Fibroblast of lung (primary cell): Measurements from ENCODE around the gene GPC6. TPM values are rescaled to one million over a fixed set of nuclear protein-coding genes. Genes with fewer than 3 reads are reported as not detected.
A peak's percentile ranks its signal among the peaks of the same experiment; 100 is the strongest.

Source experiments
- DNase-seq, 2 donors: peaks; one replicate each; pipeline versions ENCODE4 v3.0.0 to v3.0.0-alpha.2; 2010; ENCODE audit warnings: low read depth in 2 of 2
- H2AFZ ChIP-seq: 2 replicates; pipeline ENCODE4 v1.5.1; 2012; ENCODE audit warnings: low read length, control low read depth, inconsistent platforms
- H3K27ac ChIP-seq: 2 replicates; pipeline ENCODE4 v1.5.1; 2011; ENCODE audit warnings: low read length, control low read depth; ENCODE audit not compliant: insufficient read depth
- H3K27me3 ChIP-seq: 2 replicates; pipeline ENCODE4 v1.5.1; 2011; ENCODE audit warnings: mild to moderate bottlenecking, low read length; ENCODE audit not compliant: control insufficient read depth, insufficient read depth
- H3K36me3 ChIP-seq: 2 replicates; pipeline ENCODE4 v1.5.1; 2011; ENCODE audit warnings: low read length; ENCODE audit not compliant: control insufficient read depth, insufficient read depth
- H3K4me1 ChIP-seq: 2 replicates; pipeline ENCODE4 v1.5.1; 2011; ENCODE audit warnings: low read length; ENCODE audit not compliant: control insufficient read depth, insufficient read depth; ENCODE audit errors: extremely low read depth
- H3K4me2 ChIP-seq: 2 replicates; pipeline ENCODE4 v1.5.1; 2011; ENCODE audit warnings: low read length, control low read depth; ENCODE audit not compliant: insufficient read depth; ENCODE audit errors: extremely low read depth
- H3K4me3 ChIP-seq, 4 experiments: fragments of 200-600 bp in 1 of 4; sonication (generic) in 1 of 4; replicated peaks in 1 of 4; 2 replicates each; pipeline ENCODE4 v1.5.1; 2011 to 2016; ENCODE audit warnings: low read length in 4 of 4, low read depth in 3 of 4, mild to moderate bottlenecking in 3 of 4, control low read depth in 2 of 4, inconsistent platforms in 1 of 4, mixed read lengths in 1 of 4; ENCODE audit not compliant: insufficient read depth in 1 of 4; ENCODE audit errors: control extremely low read depth in 1 of 4
- H3K79me2 ChIP-seq: 2 replicates; pipeline ENCODE4 v1.5.1; 2012; ENCODE audit warnings: mild to moderate bottlenecking, low read length, inconsistent platforms; ENCODE audit not compliant: control insufficient read depth, insufficient read depth
- H3K9ac ChIP-seq: 2 replicates; pipeline ENCODE4 v1.5.1; 2011; ENCODE audit warnings: mild to moderate bottlenecking, low read length, control low read depth; ENCODE audit not compliant: insufficient read depth
- H3K9me3 ChIP-seq: 2 replicates; pipeline ENCODE4 v1.5.1; 2012; ENCODE audit warnings: low read depth, low read length; ENCODE audit not compliant: control insufficient read depth, insufficient read depth
- H4K20me1 ChIP-seq: 2 replicates; pipeline ENCODE4 v1.5.1; 2011; ENCODE audit warnings: low read length; ENCODE audit not compliant: control insufficient read depth, insufficient read depth; ENCODE audit errors: extremely low read depth
- CTCF ChIP-seq, 2 donors: IDR thresholded peaks in 1 of 2; conservative IDR thresholded peaks in 1 of 2; 1 replicate in 1 of 2; 2 replicates in 1 of 2; pipeline ENCODE4 v1.5.1; 2011 to 2012; ENCODE audit warnings: low read length in 2 of 2, control low read depth in 1 of 2, inconsistent platforms in 1 of 2, low read depth in 1 of 2, mild to moderate bottlenecking in 1 of 2
- EZH2 ChIP-seq: IDR thresholded peaks from 2 replicates; pipeline ENCODE4 v1.5.1; 2012; ENCODE audit warnings: low read length, control low read depth, mild to moderate bottlenecking; ENCODE audit errors: missing control alignments
- polyA plus RNA-seq, 2 donors: library from polyadenylated mRNA; depleted of rRNA in 1 of 2; stranded (reverse) in 1 of 2; unstranded in 1 of 2; fragments of >200 nt; gene quantifications; 2 replicates each; pipeline ENCODE4 v1.2.1, GENCODE V29; 2011 to 2012; ENCODE audit warnings: missing spikeins in 1 of 2
- total RNA-seq: library from RNA; depleted of rRNA; stranded (reverse); fragments of >200 nt; gene quantifications from 2 replicates; pipeline ENCODE4 v1.2.1, GENCODE V29; 2014

Gene GPC6
- total and polyA plus RNA-seq, 2 donors (not counting 1 experiment from before 2014, with no cell fraction given): 11.2 to 33.7 TPM

DNA sequence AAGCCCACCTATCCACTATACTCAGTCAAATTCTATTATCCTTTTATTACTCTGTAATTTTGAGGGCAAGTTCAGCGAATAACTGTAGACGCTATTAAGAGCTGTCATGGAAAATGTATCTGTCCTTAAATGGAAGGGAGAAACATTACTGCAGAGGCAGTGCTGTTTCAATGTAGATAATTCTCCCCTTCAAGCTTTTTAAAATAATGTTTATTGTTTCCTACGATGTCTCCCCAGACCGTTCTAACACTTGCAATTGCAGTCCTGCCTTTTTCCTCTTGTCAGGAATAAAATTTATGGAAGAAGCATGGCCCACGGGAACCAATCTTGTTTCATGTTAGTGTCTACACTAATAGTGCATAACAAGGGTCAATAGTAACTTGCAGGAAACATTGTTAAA lies 159.5 kb downstream of the GPC6 start:
- Histone ChIP-seq H3K4me3 (no peak overlapping the region), H2AFZ (no peak overlapping the region), H3K27me3 (no peaks in the 10 kb centered on the region), H3K27ac (no peak overlapping the region), H3K9me3 (no peaks in the 10 kb centered on the region), H3K36me3 (no peaks in the 10 kb centered on the region), H3K4me2 (no peak overlapping the region), H4K20me1 (no peaks in the 10 kb centered on the region), H3K79me2 (no peaks in the 10 kb centered on the region), H3K4me1 (no peaks in the 10 kb centered on the region), H3K9ac (no peak overlapping the region)
- TF ChIP-seq EZH2 (no peak), CTCF (conservative IDR thresholded peaks at IDR 0.05 in 1 of 2, IDR thresholded peaks at IDR 0.05 in 1 of 2; ENCODE audit: low read depth in 1 of 2, low read length in 2 of 2) (no peak)
- DNase-seq: no peak

- no peaks in the 10 kb centered on the region for H3K36me3 ChIP-seq
- H3K4me2 ChIP-seq: no peak overlapping the region
- TF ChIP-seq EZH2: no peak
- no peaks in the 10 kb centered on the region for H3K79me2 ChIP-seq
- H3K4me1 ChIP-seq: no peaks in the 10 kb centered on the region
- no peak overlapping the region for H3K4me3 ChIP-seq
- H4K20me1 ChIP-seq: no peaks in the 10 kb centered on the region
- DNase-seq: peak; percentile 62 to 65
- no peak overlapping the region for H3K9ac ChIP-seq
- no peak overlapping the region for H3K27ac ChIP-seq
- H2AFZ ChIP-seq: no peak overlapping the region
- no peaks in the 10 kb centered on the region for H3K9me3 ChIP-seq
- no peaks in the 10 kb centered on the region for H3K27me3 ChIP-seq
These were observed 162.1 kb downstream of the GPC6 start for GRCh38 chr13:93388701-93389100.

- Histone ChIP-seq H3K36me3 (no peaks in the 10 kb centered on the region), H3K4me1 (no peaks in the 10 kb centered on the region), H3K4me3 (no peak overlapping the region), H3K27me3 (no peaks in the 10 kb centered on the region), H3K9ac (no peak overlapping the region), H4K20me1 (no peaks in the 10 kb centered on the region), H3K79me2 (no peaks in the 10 kb centered on the region), H3K4me2 (no peak overlapping the region), H2AFZ (no peak overlapping the region), H3K9me3 (no peaks in the 10 kb centered on the region), H3K27ac (no peak overlapping the region)
- TF ChIP-seq CTCF (conservative IDR thresholded peaks at IDR 0.05 in 1 of 2, IDR thresholded peaks at IDR 0.05 in 1 of 2; ENCODE audit: low read depth in 1 of 2, low read length in 2 of 2) (no peak), EZH2 (no peak)
- no peak for DNase-seq
These were observed 171.0 kb downstream of the GPC6 start for GRCh38 chr13:93397619-93398018.
